BJ (cell line): ENCODE results near the gene TMEM98. TPM values are rescaled to one million over a fixed set of nuclear protein-coding genes. Genes with fewer than 3 reads are reported as not detected.

Source experiments
- CTCF ChIA-PET: fragments of 350-600 bp; formaldehyde crosslinking; extraction: SDS; loops from one replicate; lab custom pipeline; 2021; ENCODE audit warnings: antibody characterized with exemption, inconsistent platforms; lab: Yijun Ruan, JAX
- POLR2A ChIA-PET: fragments of 300-600 bp; sonication (Branson Sonifier 250); formaldehyde crosslinking; extraction: SDS; loops from one replicate; lab custom pipeline; 2021; ENCODE audit warnings: antibody characterized with exemption; lab: Charles Lee
- DNase-seq: peaks from one replicate; pipeline ENCODE4 v3.0.0-alpha.2; 2011; ENCODE audit warnings: low read depth
- H3K27me3 ChIP-seq: 2 replicates; pipeline ENCODE4 v1.6.0; 2011; ENCODE audit warnings: low read length; ENCODE audit not compliant: control insufficient read depth, insufficient read depth
- H3K36me3 ChIP-seq: 2 replicates; pipeline ENCODE4 v1.5.1; 2011; ENCODE audit warnings: low read length; ENCODE audit not compliant: control insufficient read depth, insufficient read depth
- H3K4me3 ChIP-seq: 2 replicates; pipeline ENCODE4 v1.5.1; 2011; ENCODE audit warnings: low read depth, mild to moderate bottlenecking, control low read depth, low read length
- polyA plus RNA-seq: library from polyadenylated mRNA; depleted of rRNA; stranded (reverse); fragments of >200 nt; gene quantifications from 2 replicates; pipeline ENCODE4 v1.2.3, GENCODE V29; 2011
- TF ChIP-seq, protein P1 (sequence below): IDR thresholded peaks from 2 replicates; pipeline ENCODE4 v1.5.1; 2011; ENCODE audit warnings: low read depth, mild to moderate bottlenecking, control low read depth, inconsistent platforms, low read length, moderate library complexity; ENCODE audit not compliant: insufficient read depth

The TMEM98 gene
- polyA plus RNA-seq, 1 experiment = 331 TPM

DNA sequence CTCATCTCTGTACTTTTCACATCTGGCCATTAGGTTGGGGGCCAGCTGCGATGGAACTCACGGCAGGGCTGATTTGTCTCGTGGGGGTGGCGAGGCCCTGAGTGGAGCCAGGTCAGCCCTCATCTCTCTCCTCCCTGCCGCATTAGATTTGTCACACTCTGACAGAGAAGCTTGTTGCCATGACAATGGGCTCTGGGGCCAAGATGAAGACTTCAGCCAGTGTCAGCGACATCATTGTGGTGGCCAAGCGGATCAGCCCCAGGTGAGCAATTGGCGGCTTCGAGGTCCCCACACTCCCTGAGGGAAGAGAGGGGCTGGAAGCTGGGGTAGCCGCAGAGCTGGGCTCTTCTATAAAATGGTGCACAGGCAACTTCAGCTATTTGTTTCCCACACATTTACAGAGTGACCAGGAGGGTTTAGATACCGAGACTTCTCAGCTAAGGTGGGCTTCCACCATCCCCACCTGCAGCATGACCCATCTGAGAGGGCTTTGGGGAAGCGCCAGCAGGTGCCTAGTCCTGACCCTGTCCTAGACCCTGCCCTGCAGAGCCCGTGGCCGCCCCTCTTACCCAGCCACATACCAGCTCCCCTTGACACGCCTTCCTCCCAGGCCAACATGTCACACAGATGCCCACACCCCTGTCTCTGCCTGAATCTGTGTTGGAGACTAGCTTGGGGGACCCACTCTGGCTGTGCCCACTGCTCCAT lies 8.4 kb downstream of the TMEM98 start:
- ChIA-PET CTCF (interaction anchor here (0.6 to 2.4 kb wide), 13 partner anchors 11 to 165 kb away, joined by 3 to 15 read pairs (median 9); partner anchors contain the start of genes MYO1D and SPACA3), POLR2A (no interaction called here)
- DNase-seq = no peak
- Histone ChIP-seq H3K4me3 (no peak overlapping the region), H3K36me3 (peaks cover 25% of the 10 kb centered on the region), H3K27me3 (no peaks in the 10 kb centered on the region)
- TF ChIP-seq, protein P1, sequence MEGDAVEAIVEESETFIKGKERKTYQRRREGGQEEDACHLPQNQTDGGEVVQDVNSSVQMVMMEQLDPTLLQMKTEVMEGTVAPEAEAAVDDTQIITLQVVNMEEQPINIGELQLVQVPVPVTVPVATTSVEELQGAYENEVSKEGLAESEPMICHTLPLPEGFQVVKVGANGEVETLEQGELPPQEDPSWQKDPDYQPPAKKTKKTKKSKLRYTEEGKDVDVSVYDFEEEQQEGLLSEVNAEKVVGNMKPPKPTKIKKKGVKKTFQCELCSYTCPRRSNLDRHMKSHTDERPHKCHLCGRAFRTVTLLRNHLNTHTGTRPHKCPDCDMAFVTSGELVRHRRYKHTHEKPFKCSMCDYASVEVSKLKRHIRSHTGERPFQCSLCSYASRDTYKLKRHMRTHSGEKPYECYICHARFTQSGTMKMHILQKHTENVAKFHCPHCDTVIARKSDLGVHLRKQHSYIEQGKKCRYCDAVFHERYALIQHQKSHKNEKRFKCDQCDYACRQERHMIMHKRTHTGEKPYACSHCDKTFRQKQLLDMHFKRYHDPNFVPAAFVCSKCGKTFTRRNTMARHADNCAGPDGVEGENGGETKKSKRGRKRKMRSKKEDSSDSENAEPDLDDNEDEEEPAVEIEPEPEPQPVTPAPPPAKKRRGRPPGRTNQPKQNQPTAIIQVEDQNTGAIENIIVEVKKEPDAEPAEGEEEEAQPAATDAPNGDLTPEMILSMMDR = no peak

DNA sequence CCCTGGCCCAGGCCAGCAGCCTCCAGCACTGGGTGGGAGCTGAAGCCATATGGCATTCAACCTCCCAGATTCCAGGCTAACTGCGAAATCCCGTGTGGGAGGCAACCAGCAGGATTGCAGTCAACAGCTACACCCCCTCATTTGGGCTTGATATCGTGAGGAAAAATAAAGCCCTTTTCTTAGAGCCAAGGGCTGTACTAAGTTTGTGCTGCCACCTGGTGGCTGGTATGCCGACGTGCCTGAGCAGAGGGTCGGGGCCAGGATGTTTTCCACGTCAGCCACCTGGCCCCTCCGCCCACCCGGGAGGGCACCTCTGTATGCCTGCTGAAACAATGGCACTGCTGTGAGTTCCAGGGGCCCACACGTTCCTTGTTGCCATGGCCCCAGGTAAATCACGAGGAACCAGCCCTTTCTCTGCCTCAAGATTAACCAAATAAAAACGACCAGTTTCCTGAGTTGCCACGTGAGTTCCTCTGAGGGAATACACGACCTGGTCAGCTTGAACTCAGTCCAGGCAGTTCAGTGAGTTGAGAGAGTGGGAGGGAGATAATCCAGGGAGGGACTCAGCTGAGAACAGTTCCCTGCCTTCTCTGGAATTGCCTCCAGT lies 9.0 kb downstream of the TMEM98 start:
- no peak overlapping the region for H3K4me3 ChIP-seq
- no peak for DNase-seq
- H3K36me3 ChIP-seq = peaks cover 25% of the 10 kb centered on the region
- ChIA-PET POLR2A (no interaction called here), CTCF (interaction anchor here (0.7 to 2.4 kb wide), 14 partner anchors 8 to 166 kb away, joined by 3 to 15 read pairs (median 8); partner anchors contain the start of genes MYO1D and SPACA3)
- H3K27me3 ChIP-seq = no peaks in the 10 kb centered on the region
- TF ChIP-seq, protein P1 = peak; percentile 82

DNA sequence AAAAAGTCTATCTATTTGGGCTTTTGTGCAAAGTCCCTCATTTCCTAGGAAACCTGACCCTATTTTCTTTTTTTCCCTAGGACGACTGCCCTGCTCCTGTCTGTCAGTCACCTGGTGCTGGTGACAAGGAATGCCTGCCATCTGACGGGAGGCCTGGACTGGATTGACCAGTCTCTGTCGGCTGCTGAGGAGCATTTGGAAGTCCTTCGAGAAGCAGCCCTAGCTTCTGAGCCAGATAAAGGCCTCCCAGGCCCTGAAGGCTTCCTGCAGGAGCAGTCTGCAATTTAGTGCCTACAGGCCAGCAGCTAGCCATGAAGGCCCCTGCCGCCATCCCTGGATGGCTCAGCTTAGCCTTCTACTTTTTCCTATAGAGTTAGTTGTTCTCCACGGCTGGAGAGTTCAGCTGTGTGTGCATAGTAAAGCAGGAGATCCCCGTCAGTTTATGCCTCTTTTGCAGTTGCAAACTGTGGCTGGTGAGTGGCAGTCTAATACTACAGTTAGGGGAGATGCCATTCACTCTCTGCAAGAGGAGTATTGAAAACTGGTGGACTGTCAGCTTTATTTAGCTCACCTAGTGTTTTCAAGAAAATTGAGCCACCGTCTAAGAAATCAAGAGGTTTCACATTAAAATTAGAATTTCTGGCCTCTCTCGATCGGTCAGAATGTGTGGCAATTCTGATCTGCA lies 12.9 kb downstream of the TMEM98 start:
- ChIA-PET POLR2A (no interaction called here), CTCF (interaction anchor here (0.7 to 2.1 kb wide), 8 partner anchors 8 to 148 kb away, joined by 3 to 14 read pairs (median 4); partner anchors contain the start of gene TMEM98)
- H3K4me3 ChIP-seq = no peak overlapping the region
- TF ChIP-seq, protein P1 = no peak
- DNase-seq = no peak
- H3K36me3 ChIP-seq = peaks cover 11% of the 10 kb centered on the region
- H3K27me3 ChIP-seq = no peaks in the 10 kb centered on the region

DNA sequence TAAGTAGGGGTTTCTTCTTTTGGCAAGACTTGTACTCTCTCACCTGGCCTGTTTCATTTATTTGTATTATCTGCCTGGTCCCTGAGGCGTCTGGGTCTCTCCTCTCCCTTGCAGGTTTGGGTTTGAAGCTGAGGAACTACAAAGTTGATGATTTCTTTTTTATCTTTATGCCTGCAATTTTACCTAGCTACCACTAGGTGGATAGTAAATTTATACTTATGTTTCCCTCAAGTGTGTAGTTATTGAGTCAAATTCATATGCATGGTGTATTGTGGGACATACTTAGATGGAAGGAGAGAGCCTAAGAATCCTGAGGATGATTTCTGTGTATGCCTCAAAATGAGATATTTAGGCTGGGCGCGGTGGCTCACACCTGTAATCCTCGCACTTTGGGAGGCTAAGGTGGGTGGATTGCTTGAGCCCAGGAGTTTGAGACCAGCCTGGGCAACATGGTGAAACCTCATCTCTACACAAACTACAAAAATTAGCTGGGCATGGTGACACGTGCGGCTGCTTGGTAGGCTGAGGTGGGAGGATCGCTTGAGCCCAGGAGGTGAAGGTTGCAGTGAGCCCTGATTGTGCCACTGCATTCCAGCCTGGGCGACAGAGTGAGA lies 13.6 kb downstream of the TMEM98 start:
- TF ChIP-seq, protein P1 = peak; percentile 43
- DNase-seq = no peak

More for the DNA sequence above, 13.6 kb downstream of the TMEM98 start:
- POLR2A ChIA-PET = no interaction called here
- H3K27me3 ChIP-seq = no peaks in the 10 kb centered on the region
- CTCF ChIA-PET = interaction anchor here (0.7 to 2.1 kb wide), 8 partner anchors 9 to 149 kb away, joined by 3 to 14 read pairs (median 4); partner anchors contain the start of gene TMEM98
- no peak overlapping the region for H3K4me3 ChIP-seq
- H3K36me3 ChIP-seq = peaks cover 9% of the 10 kb centered on the region
